OCI-LY1 (cell line): ENCODE measurements around the gene TRIM36.

Experiments used
- H2AFZ ChIP-seq: fragments of 200-600 bp; sonication (generic), shearing (Covaris generic); 2 replicates; pipeline ENCODE4 v1.6.0; 2014; ENCODE audit warnings: antibody characterized with exemption, mild to moderate bottlenecking, low read length
- H3F3A ChIP-seq: fragments of 200-600 bp; sonication (generic), shearing (Covaris generic); 2 replicates; pipeline ENCODE4 v1.6.0; 2014; ENCODE audit warnings: mild to moderate bottlenecking, antibody characterized with exemption, low read length, moderate library complexity; ENCODE audit not compliant: insufficient read depth
- H3K27ac ChIP-seq: fragments of 200-600 bp; sonication (generic); 2 replicates; pipeline ENCODE4 v1.5.1; 2014; ENCODE audit warnings: low read length, mixed run types, mild to moderate bottlenecking, low read depth; ENCODE audit not compliant: poor library complexity, severe bottlenecking
- H3K27me3 ChIP-seq: fragments of 200-600 bp; sonication (generic); 2 replicates; pipeline ENCODE4 v1.6.0; 2014; ENCODE audit warnings: antibody characterized with exemption, mild to moderate bottlenecking, low read length, moderate library complexity; ENCODE audit not compliant: insufficient read depth
- H3K36me3 ChIP-seq: fragments of 200-600 bp; sonication (generic); 2 replicates; pipeline ENCODE4 v1.6.1; 2014; ENCODE audit warnings: mild to moderate bottlenecking, antibody characterized with exemption, low read length, moderate library complexity, mixed read lengths; ENCODE audit not compliant: insufficient read depth
- H3K4me1 ChIP-seq: fragments of 200-600 bp; sonication (generic); 2 replicates; pipeline ENCODE4 v1.5.1; 2014; ENCODE audit warnings: mild to moderate bottlenecking, low read length, moderate library complexity; ENCODE audit not compliant: insufficient read depth, severe bottlenecking
- H3K4me2 ChIP-seq: fragments of 200-600 bp; sonication (generic), shearing (Covaris generic); 2 replicates; pipeline ENCODE4 v1.6.1; 2014; ENCODE audit warnings: low read length
- H3K4me3 ChIP-seq: fragments of 200-600 bp; sonication (generic); 2 replicates; pipeline ENCODE4 v1.5.1; 2014; ENCODE audit warnings: low read length, low read depth, mild to moderate bottlenecking, mixed read lengths; ENCODE audit not compliant: poor library complexity, severe bottlenecking
- H3K79me2 ChIP-seq: fragments of 200-600 bp; shearing (Covaris generic); 2 replicates; pipeline ENCODE4 v1.6.1; 2016; ENCODE audit warnings: mixed run types, low read length, mixed read lengths; ENCODE audit not compliant: insufficient read depth
- H3K9ac ChIP-seq: fragments of 200-600 bp; sonication (generic), shearing (Covaris generic); 2 replicates; pipeline ENCODE4 v1.6.1; 2014; ENCODE audit warnings: mild to moderate bottlenecking, low read length, mixed read lengths
- H3K9me2 ChIP-seq: fragments of 200-600 bp; sonication (generic), shearing (Covaris generic); 2 replicates; pipeline ENCODE4 v1.6.1; 2014; ENCODE audit warnings: low read depth, mild to moderate bottlenecking, low read length, mixed read lengths
- H3K9me3 ChIP-seq: fragments of 200-600 bp; shearing (Covaris generic); 2 replicates; pipeline ENCODE4 v1.6.1; 2014; ENCODE audit warnings: low read length, mixed read lengths
- H4K20me1 ChIP-seq: fragments of 200-600 bp; sonication (generic), shearing (Covaris generic); 2 replicates; pipeline ENCODE4 v1.6.0; 2016; ENCODE audit warnings: mild to moderate bottlenecking, low read length; ENCODE audit not compliant: insufficient read depth
- CTCF ChIP-seq: fragments of 200-600 bp; sonication (generic), shearing (Covaris generic); IDR thresholded peaks from 2 replicates; pipeline ENCODE4 v1.5.1; 2017; ENCODE audit warnings: mild to moderate bottlenecking, antibody characterized with exemption, low read length, moderate library complexity, mixed read lengths
- EZH2 ChIP-seq: fragments of 200-600 bp; sonication (generic), shearing (Covaris generic); IDR thresholded peaks from 2 replicates; pipeline ENCODE4 v1.8.0; 2017; ENCODE audit warnings: borderline replicate concordance, mixed run types, mild to moderate bottlenecking, antibody characterized with exemption, low read length, moderate library complexity, mixed read lengths

TRIM36 gene

GRCh38 chr5:115184770-115185169, 15.1 kb upstream of the TRIM36 start:
- no peak overlapping the region for H3K27ac ChIP-seq
- TF ChIP-seq CTCF (no peak), EZH2 (no peak)
- no peaks in the 10 kb centered on the region for H3K9me3 ChIP-seq
- H3K36me3 ChIP-seq = no peaks in the 10 kb centered on the region
- peaks cover 3% of the 10 kb centered on the region for H3K4me1 ChIP-seq
- H2AFZ ChIP-seq = no peak overlapping the region
- H3K4me2 ChIP-seq = no peak overlapping the region
- peaks cover 3% of the 10 kb centered on the region; the same call in 1 of the 2 replicates for H3K27me3 ChIP-seq
- H4K20me1 ChIP-seq = no peaks in the 10 kb centered on the region
- H3K4me3 ChIP-seq = no peak overlapping the region
- no peak overlapping the region for H3K9ac ChIP-seq
- H3K79me2 ChIP-seq = no peaks in the 10 kb centered on the region
- H3F3A ChIP-seq = no peaks in the 10 kb centered on the region
- no peaks in the 10 kb centered on the region for H3K9me2 ChIP-seq

- Histone ChIP-seq H3F3A (no peaks in the 10 kb centered on the region), H3K4me3 (no peak overlapping the region)
Observed at GRCh38 chr5:115181757-115182156, 12.0 kb upstream of the TRIM36 start.

GRCh38 chr5:115180165-115180709, 10.5 kb upstream of the TRIM36 start:
- H3K27me3 ChIP-seq = peaks cover 5% of the 10 kb centered on the region; the same call in 1 of the 2 replicates
- H3K9me3 ChIP-seq = no peaks in the 10 kb centered on the region
- TF ChIP-seq EZH2 (no peak), CTCF (no peak)
- H3K79me2 ChIP-seq = no peaks in the 10 kb centered on the region
- no peak overlapping the region for H3K9ac ChIP-seq
- peak overlapping the region; percentile 64 for H3K4me2 ChIP-seq
- no peak overlapping the region for H2AFZ ChIP-seq
- no peaks in the 10 kb centered on the region for H4K20me1 ChIP-seq
- H3K9me2 ChIP-seq = no peaks in the 10 kb centered on the region
- no peaks in the 10 kb centered on the region for H3F3A ChIP-seq
- H3K4me3 ChIP-seq = peak overlapping the region; percentile 46
- H3K27ac ChIP-seq = no peak overlapping the region
- no peaks in the 10 kb centered on the region for H3K36me3 ChIP-seq
- peaks cover 4% of the 10 kb centered on the region for H3K4me1 ChIP-seq

More at GRCh38 chr5:115181757-115182156, 12.0 kb upstream of the TRIM36 start:
- H3K9me2 ChIP-seq = no peaks in the 10 kb centered on the region
- no peak overlapping the region for H2AFZ ChIP-seq
- no peaks in the 10 kb centered on the region for H3K9me3 ChIP-seq
- TF ChIP-seq CTCF (no peak), EZH2 (no peak)
- H3K27ac ChIP-seq = no peak overlapping the region
- no peak overlapping the region for H3K9ac ChIP-seq
- no peak overlapping the region for H3K4me2 ChIP-seq
- no peaks in the 10 kb centered on the region for H3K36me3 ChIP-seq
- H3K79me2 ChIP-seq = no peaks in the 10 kb centered on the region
- H3K4me1 ChIP-seq = peaks cover 4% of the 10 kb centered on the region
- H3K27me3 ChIP-seq = peaks cover 5% of the 10 kb centered on the region; the same call in 1 of the 2 replicates
- H4K20me1 ChIP-seq = no peaks in the 10 kb centered on the region
